ENCODE measurements around the gene CADPS.

CADPS gene

GRCh38 chr3:62597491-62597890, 277.7 kb downstream of the CADPS start:
- TF ChIP-seq GATA3 (IDR thresholded peaks at IDR 0.05; ENCODE audit: low read depth, low read length) (no peak), GATA2 (IDR thresholded peaks at IDR 0.05; ENCODE audit: low read depth, low read length) (no peak)

- no peak for TF ChIP-seq GATA3 (IDR thresholded peaks at IDR 0.05; ENCODE audit: low read depth, low read length)
- no peak for TF ChIP-seq GATA2 (IDR thresholded peaks at IDR 0.05; ENCODE audit: low read depth, low read length)
These were observed 282.8 kb downstream of the CADPS start for GRCh38 chr3:62592408-62592807.

- TF ChIP-seq GATA3 (IDR thresholded peaks at IDR 0.05; ENCODE audit: low read depth, low read length) (no peak), GATA2 (IDR thresholded peaks at IDR 0.05; ENCODE audit: low read depth, low read length) (no peak)
These were observed 286.1 kb downstream of the CADPS start for GRCh38 chr3:62589078-62589477.

- TF ChIP-seq GATA3 (IDR thresholded peaks at IDR 0.05; ENCODE audit: low read depth, low read length) (no peak), GATA2 (IDR thresholded peaks at IDR 0.05; ENCODE audit: low read depth, low read length) (no peak)
These were observed 287.6 kb downstream of the CADPS start for GRCh38 chr3:62587579-62588031.

- no peak for TF ChIP-seq GATA2 (IDR thresholded peaks at IDR 0.05; ENCODE audit: low read depth, low read length)
- TF ChIP-seq GATA3 (IDR thresholded peaks at IDR 0.05; ENCODE audit: low read depth, low read length) = no peak
These were observed 288.0 kb downstream of the CADPS start for GRCh38 chr3:62587169-62587568.

- TF ChIP-seq GATA2 (IDR thresholded peaks at IDR 0.05; ENCODE audit: low read depth, low read length) = no peak
- no peak for TF ChIP-seq GATA3 (IDR thresholded peaks at IDR 0.05; ENCODE audit: low read depth, low read length)
These were observed 288.9 kb downstream of the CADPS start for GRCh38 chr3:62586356-62586755.

- TF ChIP-seq GATA3 (IDR thresholded peaks at IDR 0.05; ENCODE audit: low read depth, low read length) (no peak), GATA2 (IDR thresholded peaks at IDR 0.05; ENCODE audit: low read depth, low read length) (no peak)
These were observed 289.4 kb downstream of the CADPS start for GRCh38 chr3:62585861-62586260.

GRCh38 chr3:62584636-62585035, 290.6 kb downstream of the CADPS start:
- TF ChIP-seq GATA2 (IDR thresholded peaks at IDR 0.05; ENCODE audit: low read depth, low read length) (no peak), GATA3 (IDR thresholded peaks at IDR 0.05; ENCODE audit: low read depth, low read length) (no peak)

GRCh38 chr3:62582495-62583172, 292.6 kb downstream of the CADPS start:
- TF ChIP-seq GATA2 (IDR thresholded peaks at IDR 0.05; ENCODE audit: low read depth, low read length) = no peak
- TF ChIP-seq GATA3 (IDR thresholded peaks at IDR 0.05; ENCODE audit: low read depth, low read length) = no peak

GRCh38 chr3:62577153-62577552, 298.1 kb downstream of the CADPS start:
- no peak for TF ChIP-seq GATA3 (IDR thresholded peaks at IDR 0.05; ENCODE audit: low read depth, low read length)
- no peak for TF ChIP-seq GATA2 (IDR thresholded peaks at IDR 0.05; ENCODE audit: low read depth, low read length)

GRCh38 chr3:62574266-62574898, 300.8 kb downstream of the CADPS start:
- no peak for TF ChIP-seq GATA2 (IDR thresholded peaks at IDR 0.05; ENCODE audit: low read depth, low read length)
- no peak for TF ChIP-seq GATA3 (IDR thresholded peaks at IDR 0.05; ENCODE audit: low read depth, low read length)

GRCh38 chr3:62571916-62572315, 303.3 kb downstream of the CADPS start:
- no peak for TF ChIP-seq GATA3 (IDR thresholded peaks at IDR 0.05; ENCODE audit: low read depth, low read length)
- TF ChIP-seq GATA2 (IDR thresholded peaks at IDR 0.05; ENCODE audit: low read depth, low read length) = no peak

- no peak for TF ChIP-seq GATA2 (IDR thresholded peaks at IDR 0.05; ENCODE audit: low read depth, low read length)
- no peak for TF ChIP-seq GATA3 (IDR thresholded peaks at IDR 0.05; ENCODE audit: low read depth, low read length)
These were observed 304.3 kb downstream of the CADPS start for GRCh38 chr3:62570888-62571287.

- TF ChIP-seq GATA2 (IDR thresholded peaks at IDR 0.05; ENCODE audit: low read depth, low read length) (no peak), GATA3 (IDR thresholded peaks at IDR 0.05; ENCODE audit: low read depth, low read length) (no peak)
These were observed 305.6 kb downstream of the CADPS start for GRCh38 chr3:62569609-62570008.

All from SH-SY5Y (cell line).